A375 (cell line): ENCODE results near the gene PRR13. TPM values are rescaled to one million over a fixed set of nuclear protein-coding genes. Genes with fewer than 3 reads are reported as not detected.

Experiments used
- total RNA-seq: library from RNA; depleted of rRNA; stranded (reverse); fragments of >200 nt; shearing (Covaris generic); gene quantifications from 2 replicates; pipeline ENCODE4 v1.2.3, GENCODE V29; 2014; rRNA removed

The PRR13 gene
- total RNA-seq = 39.5 and 44.1 TPM in 2 replicates

GRCh38 chr12:53441040-53441833, at the start of gene PRR13:
Gene PRR13, plus strand, starts transcription at chr12:53441734. Its CDS starts 981 bp downstream, at chr12:53442715.

GRCh38 chr12:53423597-53423996, 17.9 kb upstream of the PRR13 start, which contains the start of gene AMHR2:
Gene AMHR2, plus strand, starts transcription at chr12:53423855. Its CDS starts 80 bp downstream, at chr12:53423935.

GRCh38 chr12:53451661-53452158, 10.2 kb downstream of the PRR13 start, which contains the start of gene PCBP2:
Gene PCBP2, plus strand, starts transcription at chr12:53452102. Its CDS starts 2,699 bp downstream, at chr12:53454801.

Other genes with a start within 250 kb of the PRR13 start
- 2.2 and 5.1 TPM in 2 replicates for gene ITGB7, start 234.5 kb upstream of the PRR13 start, total RNA-seq
- 31.3 and 36.8 TPM in 2 replicates for gene RARG, start 209.5 kb upstream of the PRR13 start, total RNA-seq
- 26.7 and 33.5 TPM in 2 replicates for gene ESPL1, start 173.4 kb upstream of the PRR13 start, total RNA-seq
- gene PFDN5, start 146.2 kb upstream of the PRR13 start, total RNA-seq = 589 and 598 TPM in 2 replicates
- gene MYG1, start 142.0 kb upstream of the PRR13 start, total RNA-seq = 120 and 144 TPM in 2 replicates
- gene AAAS, start 120.1 kb upstream of the PRR13 start, total RNA-seq = 84.0 and 85.4 TPM in 2 replicates
- not detected in 2 replicates for gene SP7, start 105.4 kb upstream of the PRR13 start, total RNA-seq
- gene SP1, start 61.6 kb upstream of the PRR13 start, total RNA-seq = 47.5 and 58.1 TPM in 2 replicates
- gene AMHR2, start 17.9 kb upstream of the PRR13 start, total RNA-seq = not detected in 2 replicates
- gene PCBP2, start 10.4 kb downstream of the PRR13 start, total RNA-seq = 215 and 216 TPM in 2 replicates
- 28.9 and 31.1 TPM in 2 replicates for gene MAP3K12, start 57.7 kb downstream of the PRR13 start, total RNA-seq
- 56.9 and 68.1 TPM in 2 replicates for gene TARBP2, start 59.5 kb downstream of the PRR13 start, total RNA-seq
- gene NPFF, start 65.8 kb downstream of the PRR13 start, total RNA-seq = not detected in 2 replicates
- gene ATF7, start 184.6 kb downstream of the PRR13 start, total RNA-seq = 7.8 and 12.2 TPM in 2 replicates
- gene ATP5MC2, start 234.3 kb downstream of the PRR13 start, total RNA-seq = 390 and 448 TPM in 2 replicates